Measurements from ENCODE around the gene DLX3.

DLX3 gene

GRCh38 chr17:49969795-49970389, 25.1 kb downstream of the DLX3 start:
- Histone ChIP-seq H3K9me3 (ENCODE audit: control insufficient read depth in 1 of 2, low read length in 2 of 2) (no peaks in the 10 kb centered on the region), H3K4me3 (ENCODE audit: low read depth in 1 of 2, low read length in 2 of 2) (peak overlapping the region in 1 of 2 donors; percentile 63), H3K27ac (ENCODE audit: low read length) (no peak overlapping the region), H3K4me1 (ENCODE audit: control insufficient read depth in 1 of 2, insufficient read depth in 2 of 2, low read length in 2 of 2) (peaks cover 0 to 34% of the 10 kb centered on the region in 2 donors), H3K27me3 (ENCODE audit: low read depth, low read length) (peaks cover 94% of the 10 kb centered on the region), H3K36me3 (ENCODE audit: control insufficient read depth in 1 of 2, insufficient read depth in 2 of 2, low read length in 2 of 2) (no peaks in the 10 kb centered on the region)

- no peaks in the 10 kb centered on the region for H3K36me3 ChIP-seq (ENCODE audit: control insufficient read depth in 1 of 2, insufficient read depth in 2 of 2, low read length in 2 of 2)
- H3K9me3 ChIP-seq (ENCODE audit: control insufficient read depth in 1 of 2, low read length in 2 of 2): no peaks in the 10 kb centered on the region
- H3K27ac ChIP-seq (ENCODE audit: low read length): no peak within 1 kb of the TSS
- peaks cover 97% of the 10 kb centered on the region for H3K27me3 ChIP-seq (ENCODE audit: low read depth, low read length)
- peaks cover 0 to 40% of the 10 kb centered on the region in 2 donors for H3K4me1 ChIP-seq (ENCODE audit: control insufficient read depth in 1 of 2, insufficient read depth in 2 of 2, low read length in 2 of 2)
- peak within 1 kb of the TSS; percentile 39 to 63 for H3K4me3 ChIP-seq (ENCODE audit: low read depth in 1 of 2, low read length in 2 of 2)
Observed at GRCh38 chr17:49969134-49969759, 25.8 kb downstream of the DLX3 start, which contains the start of gene DLX4. Gene DLX4 (plus strand): TSS chr17:49969190. CDS start chr17:49969469, 279 bp downstream.

DNA sequence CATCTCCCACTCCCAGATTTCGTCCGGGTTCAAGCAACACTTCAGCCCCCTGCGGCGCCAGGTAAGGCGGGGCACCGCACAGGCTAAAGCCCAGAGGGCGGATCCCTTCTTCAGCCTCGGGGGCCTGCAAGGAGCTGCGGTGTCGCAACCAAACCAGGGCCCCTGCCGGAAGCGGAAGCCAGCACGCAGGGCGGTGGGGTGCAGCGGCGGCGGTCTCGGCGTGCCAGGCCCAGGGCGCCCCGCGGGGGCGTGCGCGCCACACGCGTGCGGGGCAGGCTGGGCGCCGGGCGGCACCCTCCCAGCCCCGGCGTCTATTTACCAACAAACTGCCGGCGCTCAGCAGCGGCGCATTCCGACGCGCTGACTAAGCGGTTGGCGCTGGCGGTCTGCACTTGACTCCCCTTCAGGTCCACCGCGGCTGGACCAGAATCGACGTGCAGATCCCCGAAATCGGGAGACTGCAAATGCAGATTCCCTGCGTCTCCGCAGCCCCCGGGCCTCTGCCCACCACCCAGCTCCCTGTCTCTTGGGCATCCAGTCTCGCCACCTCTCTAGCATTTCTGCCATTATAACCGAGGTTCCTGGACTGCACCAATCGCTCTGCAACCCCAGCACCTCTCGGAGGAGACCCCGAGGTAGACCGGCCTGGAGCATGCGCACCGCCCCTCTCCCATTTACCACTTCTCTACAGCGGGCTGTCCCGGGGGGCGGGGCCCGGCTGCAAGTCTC, 26.5 kb downstream of the DLX3 start:
- Histone ChIP-seq H3K4me1 (ENCODE audit: control insufficient read depth in 1 of 2, insufficient read depth in 2 of 2, low read length in 2 of 2) (peaks cover 0 to 47% of the 10 kb centered on the region in 2 donors), H3K9me3 (ENCODE audit: control insufficient read depth in 1 of 2, low read length in 2 of 2) (no peaks in the 10 kb centered on the region), H3K27ac (ENCODE audit: low read length) (no peak overlapping the region), H3K4me3 (ENCODE audit: low read depth in 1 of 2, low read length in 2 of 2) (peak overlapping the region; percentile 39 to 63), H3K27me3 (ENCODE audit: low read depth, low read length) (peaks cover 97% of the 10 kb centered on the region), H3K36me3 (ENCODE audit: control insufficient read depth in 1 of 2, insufficient read depth in 2 of 2, low read length in 2 of 2) (no peaks in the 10 kb centered on the region)

GRCh38 chr17:49967621-49968404, 27.2 kb downstream of the DLX3 start:
- peaks cover 0 to 47% of the 10 kb centered on the region in 2 donors for H3K4me1 ChIP-seq (ENCODE audit: control insufficient read depth in 1 of 2, insufficient read depth in 2 of 2, low read length in 2 of 2)
- no peaks in the 10 kb centered on the region for H3K9me3 ChIP-seq (ENCODE audit: control insufficient read depth in 1 of 2, low read length in 2 of 2)
- no peak overlapping the region for H3K27ac ChIP-seq (ENCODE audit: low read length)
- peaks cover 97% of the 10 kb centered on the region for H3K27me3 ChIP-seq (ENCODE audit: low read depth, low read length)
- peak overlapping the region in 1 of 2 donors; percentile 63 for H3K4me3 ChIP-seq (ENCODE audit: low read depth in 1 of 2, low read length in 2 of 2)
- H3K36me3 ChIP-seq (ENCODE audit: control insufficient read depth in 1 of 2, insufficient read depth in 2 of 2, low read length in 2 of 2): no peaks in the 10 kb centered on the region

GRCh38 chr17:49967205-49967604, 27.8 kb downstream of the DLX3 start:
- Histone ChIP-seq H3K4me3 (ENCODE audit: low read depth in 1 of 2, low read length in 2 of 2) (no peak overlapping the region), H3K36me3 (ENCODE audit: control insufficient read depth in 1 of 2, insufficient read depth in 2 of 2, low read length in 2 of 2) (no peaks in the 10 kb centered on the region), H3K4me1 (ENCODE audit: control insufficient read depth in 1 of 2, insufficient read depth in 2 of 2, low read length in 2 of 2) (peaks cover 0 to 41% of the 10 kb centered on the region in 2 donors), H3K27me3 (ENCODE audit: low read depth, low read length) (peaks cover 97% of the 10 kb centered on the region), H3K27ac (ENCODE audit: low read length) (no peak overlapping the region), H3K9me3 (ENCODE audit: control insufficient read depth in 1 of 2, low read length in 2 of 2) (no peaks in the 10 kb centered on the region)

GRCh38 chr17:49966767-49967166, 28.3 kb downstream of the DLX3 start:
- no peaks in the 10 kb centered on the region for H3K36me3 ChIP-seq (ENCODE audit: control insufficient read depth in 1 of 2, insufficient read depth in 2 of 2, low read length in 2 of 2)
- H3K4me3 ChIP-seq (ENCODE audit: low read depth in 1 of 2, low read length in 2 of 2): no peak overlapping the region
- H3K4me1 ChIP-seq (ENCODE audit: control insufficient read depth in 1 of 2, insufficient read depth in 2 of 2, low read length in 2 of 2): peaks cover 0 to 36% of the 10 kb centered on the region in 2 donors
- H3K9me3 ChIP-seq (ENCODE audit: control insufficient read depth in 1 of 2, low read length in 2 of 2): no peaks in the 10 kb centered on the region
- H3K27ac ChIP-seq (ENCODE audit: low read length): no peak overlapping the region
- H3K27me3 ChIP-seq (ENCODE audit: low read depth, low read length): peaks cover 94% of the 10 kb centered on the region

- no peaks in the 10 kb centered on the region for H3K9me3 ChIP-seq (ENCODE audit: control insufficient read depth in 1 of 2, low read length in 2 of 2)
- no peak overlapping the region for H3K4me3 ChIP-seq (ENCODE audit: low read depth in 1 of 2, low read length in 2 of 2)
- no peaks in the 10 kb centered on the region for H3K36me3 ChIP-seq (ENCODE audit: control insufficient read depth in 1 of 2, insufficient read depth in 2 of 2, low read length in 2 of 2)
- H3K27me3 ChIP-seq (ENCODE audit: low read depth, low read length): peaks cover 81% of the 10 kb centered on the region
- H3K27ac ChIP-seq (ENCODE audit: low read length): no peak overlapping the region
- peaks cover 0 to 30% of the 10 kb centered on the region in 2 donors for H3K4me1 ChIP-seq (ENCODE audit: control insufficient read depth in 1 of 2, insufficient read depth in 2 of 2, low read length in 2 of 2)
Observed at GRCh38 chr17:49965524-49965909, 29.5 kb downstream of the DLX3 start.

DNA sequence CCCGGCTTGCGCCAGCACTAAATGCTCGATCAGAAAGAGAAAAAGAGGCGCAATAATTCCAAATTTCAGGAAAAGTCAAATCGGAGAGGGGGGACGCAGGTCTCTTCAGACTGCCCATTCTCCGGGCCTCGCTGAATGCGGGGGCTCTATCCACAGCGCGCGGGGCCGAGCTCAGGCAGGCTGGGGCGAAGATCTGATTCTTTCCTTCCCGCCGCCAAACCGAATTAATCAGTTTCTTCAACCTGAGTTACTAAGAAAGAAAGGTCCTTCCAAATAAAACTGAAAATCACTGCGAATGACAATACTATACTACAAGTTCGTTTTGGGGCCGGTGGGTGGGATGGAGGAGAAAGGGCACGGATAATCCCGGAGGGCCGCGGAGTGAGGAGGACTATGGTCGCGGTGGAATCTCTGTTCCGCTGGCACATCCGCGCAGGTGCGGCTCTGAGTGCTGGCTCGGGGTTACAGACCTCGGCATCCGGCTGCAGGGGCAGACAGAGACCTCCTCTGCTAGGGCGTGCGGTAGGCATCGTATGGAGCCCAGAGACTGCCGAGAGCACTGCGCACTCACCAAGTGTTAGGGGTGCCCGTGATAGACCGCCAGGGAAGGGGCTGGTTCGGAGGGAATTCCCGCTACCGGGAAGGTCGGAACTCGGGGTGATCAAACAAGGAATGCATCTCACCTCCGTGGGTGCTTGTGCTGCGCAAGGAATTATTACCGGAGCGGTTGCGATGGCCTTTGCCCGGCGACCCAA, 30.1 kb downstream of the DLX3 start:
- no peak overlapping the region for H3K4me3 ChIP-seq (ENCODE audit: low read depth in 1 of 2, low read length in 2 of 2)
- H3K27me3 ChIP-seq (ENCODE audit: low read depth, low read length): peaks cover 76% of the 10 kb centered on the region
- H3K27ac ChIP-seq (ENCODE audit: low read length): no peak overlapping the region
- no peaks in the 10 kb centered on the region for H3K36me3 ChIP-seq (ENCODE audit: control insufficient read depth in 1 of 2, insufficient read depth in 2 of 2, low read length in 2 of 2)
- H3K9me3 ChIP-seq (ENCODE audit: control insufficient read depth in 1 of 2, low read length in 2 of 2): no peaks in the 10 kb centered on the region
- H3K4me1 ChIP-seq (ENCODE audit: control insufficient read depth in 1 of 2, insufficient read depth in 2 of 2, low read length in 2 of 2): peaks cover 0 to 29% of the 10 kb centered on the region in 2 donors

DNA sequence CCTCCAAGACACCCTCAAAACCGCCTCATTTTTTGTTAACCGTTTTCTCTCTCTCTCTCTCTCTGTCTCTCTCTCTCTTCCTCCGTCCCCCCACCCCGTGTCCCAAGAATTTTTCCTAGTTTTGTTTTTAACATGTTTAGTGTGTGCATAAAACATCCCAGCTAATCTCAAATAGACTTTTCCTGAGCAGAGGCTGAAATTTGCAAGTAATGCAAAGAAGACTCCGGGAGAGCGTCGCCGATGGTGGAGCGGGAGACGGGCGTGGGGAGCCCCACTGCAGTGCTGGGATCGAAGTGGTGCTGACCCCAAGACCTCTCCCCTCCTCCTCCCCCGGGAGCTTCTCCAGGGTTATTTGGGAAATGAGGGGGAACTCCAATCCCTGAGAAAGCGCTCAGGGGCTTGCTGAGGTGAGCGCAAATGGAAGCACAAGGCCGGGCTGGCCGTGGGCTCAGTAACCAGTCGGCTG, 30.7 kb downstream of the DLX3 start:
- Histone ChIP-seq H3K27ac (ENCODE audit: low read length) (no peak overlapping the region), H3K27me3 (ENCODE audit: low read depth, low read length) (peaks cover 70% of the 10 kb centered on the region), H3K4me1 (ENCODE audit: control insufficient read depth in 1 of 2, insufficient read depth in 2 of 2, low read length in 2 of 2) (peaks cover 0 to 23% of the 10 kb centered on the region in 2 donors), H3K36me3 (ENCODE audit: control insufficient read depth in 1 of 2, insufficient read depth in 2 of 2, low read length in 2 of 2) (no peaks in the 10 kb centered on the region), H3K9me3 (ENCODE audit: control insufficient read depth in 1 of 2, low read length in 2 of 2) (no peaks in the 10 kb centered on the region), H3K4me3 (ENCODE audit: low read depth in 1 of 2, low read length in 2 of 2) (peak overlapping the region in 1 of 2 donors; percentile 32)

DNA sequence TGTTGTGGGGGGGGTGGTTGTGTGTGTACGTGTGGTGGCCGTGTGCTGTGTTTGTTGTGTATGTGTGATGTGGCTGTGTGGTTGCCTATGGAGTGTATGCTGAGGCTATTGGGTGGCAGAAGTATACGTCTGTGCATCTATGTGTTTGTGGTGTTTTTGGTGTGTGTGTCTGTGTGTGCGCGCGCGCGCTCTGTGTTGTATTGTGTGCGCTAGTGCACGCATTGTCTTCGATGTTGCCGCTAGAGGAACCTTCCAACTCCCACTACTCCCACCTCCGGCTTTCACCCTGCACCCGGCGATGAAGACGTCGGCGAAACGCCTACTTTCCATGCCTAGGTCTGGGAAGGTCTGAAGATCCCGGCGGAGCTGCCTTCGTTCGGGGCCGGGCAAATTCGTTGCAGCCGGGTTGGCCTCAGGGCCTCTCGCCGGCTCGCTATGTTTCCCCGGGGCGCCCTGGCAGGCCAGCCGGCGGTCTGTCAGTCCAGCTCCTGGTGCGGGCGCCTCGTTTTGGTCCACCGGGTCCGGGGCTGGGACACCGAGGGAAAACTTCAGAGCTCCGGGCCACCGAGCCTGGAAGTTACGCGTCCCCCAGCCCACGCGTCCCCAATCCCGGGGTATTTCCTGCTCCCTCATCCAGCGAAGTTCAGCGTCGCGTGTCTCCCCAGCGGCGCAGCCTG, 31.3 kb downstream of the DLX3 start:
- Histone ChIP-seq H3K36me3 (ENCODE audit: control insufficient read depth in 1 of 2, insufficient read depth in 2 of 2, low read length in 2 of 2) (no peaks in the 10 kb centered on the region), H3K27ac (ENCODE audit: low read length) (no peak overlapping the region), H3K4me1 (ENCODE audit: control insufficient read depth in 1 of 2, insufficient read depth in 2 of 2, low read length in 2 of 2) (peaks cover 0 to 18% of the 10 kb centered on the region in 2 donors), H3K9me3 (ENCODE audit: control insufficient read depth in 1 of 2, low read length in 2 of 2) (no peaks in the 10 kb centered on the region), H3K27me3 (ENCODE audit: low read depth, low read length) (peaks cover 64% of the 10 kb centered on the region), H3K4me3 (ENCODE audit: low read depth in 1 of 2, low read length in 2 of 2) (peak overlapping the region in 1 of 2 donors; percentile 32)
